Astrocyte (in vitro differentiated cells and primary cell): ENCODE measurements around the gene TBC1D3B. TPM values are rescaled to one million over a fixed set of nuclear protein-coding genes. Genes with fewer than 3 reads are reported as not detected.
"Not testable (repeated sequence)": the region's sequence is repeated elsewhere in the genome, so short reads cannot be mapped to it uniquely, and the experiment has no call there.

ENCODE experiments used
- DNase-seq: peaks from one replicate; pipeline ENCODE4 v3.0.0-alpha.2; 2010; ENCODE audit warnings: low read depth
- FAIRE-seq: peaks from 2 replicates; lab custom pipeline; 2011; peaks lifted over from hg19 to GRCh38; lab: Jason Lieb, UNC
- H2AFZ ChIP-seq: 2 replicates; pipeline ENCODE4 v1.6.0; 2012; ENCODE audit warnings: low read depth, low read length, inconsistent platforms
- H3K27ac ChIP-seq: 2 replicates; pipeline ENCODE4 v1.5.1; 2011; ENCODE audit warnings: low read depth, low read length, inconsistent platforms
- H3K27me3 ChIP-seq: 2 replicates; pipeline ENCODE4 v1.6.0; 2011; ENCODE audit warnings: low read length, inconsistent platforms; ENCODE audit not compliant: insufficient read depth
- H3K36me3 ChIP-seq: 2 replicates; pipeline ENCODE4 v1.5.1; 2011; ENCODE audit warnings: low read length, inconsistent platforms; ENCODE audit not compliant: insufficient read depth
- H3K4me1 ChIP-seq: 2 replicates; pipeline ENCODE4 v1.5.1; 2011; ENCODE audit warnings: low read length, inconsistent platforms; ENCODE audit not compliant: insufficient read depth
- H3K4me2 ChIP-seq: 2 replicates; pipeline ENCODE4 v1.6.0; 2012; ENCODE audit warnings: low read length, inconsistent platforms
- H3K4me3 ChIP-seq: 2 replicates; pipeline ENCODE4 v1.5.1; 2011; ENCODE audit warnings: low read depth, mild to moderate bottlenecking, low read length, inconsistent platforms; ENCODE audit not compliant: insufficient read depth
- H3K79me2 ChIP-seq: 2 replicates; pipeline ENCODE4 v1.6.0; 2012; ENCODE audit warnings: mild to moderate bottlenecking, low read length, inconsistent platforms; ENCODE audit not compliant: insufficient read depth
- H3K9ac ChIP-seq: 2 replicates; pipeline ENCODE4 v1.6.0; 2012; ENCODE audit warnings: mild to moderate bottlenecking, low read length, inconsistent platforms
- H3K9me3 ChIP-seq: 2 replicates; pipeline ENCODE4 v1.5.1; 2012; ENCODE audit warnings: low read depth, mild to moderate bottlenecking, low read length, inconsistent platforms; ENCODE audit not compliant: insufficient read depth
- H4K20me1 ChIP-seq: 2 replicates; pipeline ENCODE4 v1.6.0; 2012; ENCODE audit warnings: low read length, inconsistent platforms; ENCODE audit not compliant: insufficient read depth
- H3K27ac Mint-ChIP-seq: one replicate; pipeline ENCODE4 v1.8.0; 2021; ENCODE audit warnings: mild to moderate bottlenecking, mixed read lengths; ENCODE audit not compliant: unreplicated experiment
- H3K27me3 Mint-ChIP-seq: one replicate; pipeline ENCODE4 v1.8.0; 2021; ENCODE audit warnings: low read depth, mixed read lengths; ENCODE audit not compliant: unreplicated experiment
- H3K36me3 Mint-ChIP-seq: one replicate; pipeline ENCODE4 v1.8.0; 2021; ENCODE audit warnings: low read depth, mixed read lengths; ENCODE audit not compliant: unreplicated experiment
- H3K4me1 Mint-ChIP-seq: one replicate; pipeline ENCODE4 v1.8.0; 2021; ENCODE audit warnings: low read depth, mixed read lengths; ENCODE audit not compliant: unreplicated experiment
- H3K4me3 Mint-ChIP-seq: one replicate; pipeline ENCODE4 v1.8.0; 2021; ENCODE audit warnings: mild to moderate bottlenecking, moderate library complexity, mixed read lengths; ENCODE audit not compliant: unreplicated experiment
- H3K9me3 Mint-ChIP-seq: one replicate; pipeline ENCODE4 v1.8.0; 2021; ENCODE audit warnings: mild to moderate bottlenecking, mixed read lengths; ENCODE audit not compliant: unreplicated experiment
- EZH2 ChIP-seq: IDR thresholded peaks from 2 replicates; pipeline ENCODE4 v1.6.1; 2012; ENCODE audit warnings: mild to moderate bottlenecking, low read length, inconsistent platforms; ENCODE audit not compliant: insufficient read depth
- total RNA-seq: library from RNA; stranded (reverse); gene quantifications from 2 replicates; pipeline ENCODE4 v1.2.1, GENCODE V29; 2021
- TF ChIP-seq, protein P1 (sequence below): IDR thresholded peaks from 2 replicates; pipeline ENCODE4 v1.5.1; 2011; ENCODE audit warnings: low read depth, mild to moderate bottlenecking, inconsistent platforms, low read length, moderate library complexity; ENCODE audit not compliant: insufficient read depth

TBC1D3B gene
- total RNA-seq, 1 donor from 2014 or later, result 9.8 TPM

DNA sequence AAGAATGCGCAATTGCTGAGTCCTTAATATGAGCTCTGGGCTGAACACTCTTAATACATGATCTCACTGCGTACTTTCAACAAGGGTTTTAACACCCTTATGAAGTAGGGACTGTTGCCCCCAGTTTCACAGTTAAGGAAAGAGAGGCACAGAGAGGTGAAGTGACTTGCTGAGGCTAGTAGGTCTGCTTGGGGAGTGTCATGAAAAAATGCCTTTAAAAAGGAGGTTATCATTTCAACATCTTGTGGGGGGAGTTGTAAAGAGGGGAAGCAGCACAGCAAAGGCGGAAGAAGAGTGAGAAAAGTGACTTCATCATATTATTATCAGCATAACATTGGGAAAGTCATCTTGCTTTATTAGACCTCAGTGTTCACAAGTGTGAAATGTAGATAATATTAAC is 36.5 kb upstream of the TBC1D3B start:
- no peak overlapping the region for H2AFZ ChIP-seq
- no peak overlapping the region for H3K27ac ChIP-seq
- Mint-ChIP-seq H3K4me3 (no peak overlapping the region), H3K4me1 (peaks cover 2% of the 10 kb centered on the region), H3K9me3 (peaks cover 3% of the 10 kb centered on the region), H3K36me3 (no peaks in the 10 kb centered on the region), H3K27ac (no peak overlapping the region), H3K27me3 (peaks cover 12% of the 10 kb centered on the region)
- no peaks in the 10 kb centered on the region for H4K20me1 ChIP-seq
- H3K4me3 ChIP-seq, result no peak overlapping the region
- H3K27me3 ChIP-seq, result peaks cover 4% of the 10 kb centered on the region
- DNase-seq, result no peak
- H3K36me3 ChIP-seq, result no peaks in the 10 kb centered on the region
- no peak overlapping the region for H3K4me2 ChIP-seq
- H3K79me2 ChIP-seq, result no peaks in the 10 kb centered on the region
- no peak overlapping the region for H3K9ac ChIP-seq
- TF ChIP-seq EZH2, result no peak
- TF ChIP-seq, protein P1, sequence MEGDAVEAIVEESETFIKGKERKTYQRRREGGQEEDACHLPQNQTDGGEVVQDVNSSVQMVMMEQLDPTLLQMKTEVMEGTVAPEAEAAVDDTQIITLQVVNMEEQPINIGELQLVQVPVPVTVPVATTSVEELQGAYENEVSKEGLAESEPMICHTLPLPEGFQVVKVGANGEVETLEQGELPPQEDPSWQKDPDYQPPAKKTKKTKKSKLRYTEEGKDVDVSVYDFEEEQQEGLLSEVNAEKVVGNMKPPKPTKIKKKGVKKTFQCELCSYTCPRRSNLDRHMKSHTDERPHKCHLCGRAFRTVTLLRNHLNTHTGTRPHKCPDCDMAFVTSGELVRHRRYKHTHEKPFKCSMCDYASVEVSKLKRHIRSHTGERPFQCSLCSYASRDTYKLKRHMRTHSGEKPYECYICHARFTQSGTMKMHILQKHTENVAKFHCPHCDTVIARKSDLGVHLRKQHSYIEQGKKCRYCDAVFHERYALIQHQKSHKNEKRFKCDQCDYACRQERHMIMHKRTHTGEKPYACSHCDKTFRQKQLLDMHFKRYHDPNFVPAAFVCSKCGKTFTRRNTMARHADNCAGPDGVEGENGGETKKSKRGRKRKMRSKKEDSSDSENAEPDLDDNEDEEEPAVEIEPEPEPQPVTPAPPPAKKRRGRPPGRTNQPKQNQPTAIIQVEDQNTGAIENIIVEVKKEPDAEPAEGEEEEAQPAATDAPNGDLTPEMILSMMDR, result no peak
- no peak for FAIRE-seq
- H3K4me1 ChIP-seq, result no peaks in the 10 kb centered on the region
- H3K9me3 ChIP-seq, result no peaks in the 10 kb centered on the region

DNA sequence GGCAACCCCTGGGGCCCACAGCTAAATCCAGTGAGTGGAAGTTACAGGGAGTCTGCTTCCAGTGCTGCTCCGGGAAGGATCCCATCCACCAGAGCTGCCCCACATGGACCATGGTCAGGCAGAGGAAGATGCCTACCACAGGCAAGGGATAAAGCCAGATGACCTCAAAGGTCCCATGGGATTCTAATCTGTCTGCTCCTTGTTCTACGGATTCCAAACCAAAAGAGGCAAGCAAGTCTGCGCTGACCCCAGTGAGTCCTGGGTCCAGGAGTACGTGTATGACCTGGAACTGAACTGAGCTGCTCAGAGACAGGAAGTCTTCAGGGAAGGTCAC is 35.8 kb upstream of the TBC1D3B start:
- Histone ChIP-seq H3K4me1 (no peaks in the 10 kb centered on the region), H3K36me3 (no peaks in the 10 kb centered on the region), H3K27ac (no peak overlapping the region), H3K9ac (no peak overlapping the region), H3K4me3 (no peak overlapping the region), H3K79me2 (no peaks in the 10 kb centered on the region), H4K20me1 (no peaks in the 10 kb centered on the region), H3K9me3 (no peaks in the 10 kb centered on the region), H2AFZ (no peak overlapping the region), H3K27me3 (peaks cover 4% of the 10 kb centered on the region), H3K4me2 (no peak overlapping the region)
- H3K27ac Mint-ChIP-seq, result no peak overlapping the region
- no peaks in the 10 kb centered on the region for H3K9me3 Mint-ChIP-seq
- TF ChIP-seq EZH2, result no peak
- TF ChIP-seq, protein P1, result no peak
- FAIRE-seq (no peak), DNase-seq (no peak)
- no peaks in the 10 kb centered on the region for H3K36me3 Mint-ChIP-seq
- H3K4me1 Mint-ChIP-seq, result peaks cover 2% of the 10 kb centered on the region
- H3K27me3 Mint-ChIP-seq, result peaks cover 14% of the 10 kb centered on the region
- H3K4me3 Mint-ChIP-seq, result no peak overlapping the region

- not testable (repeated sequence) for H3K9ac ChIP-seq, H3K4me3 Mint-ChIP-seq, H3K9me3 ChIP-seq, H3K4me1 Mint-ChIP-seq, H3K4me2 ChIP-seq, H3K27ac ChIP-seq, H3K27ac Mint-ChIP-seq, H3K9me3 Mint-ChIP-seq, H3K27me3 ChIP-seq, H3K79me2 ChIP-seq, FAIRE-seq, H3K36me3 ChIP-seq, H2AFZ ChIP-seq, H3K4me1 ChIP-seq, H4K20me1 ChIP-seq, DNase-seq, H3K4me3 ChIP-seq, H3K36me3 Mint-ChIP-seq
- H3K27me3 Mint-ChIP-seq, result peaks cover 20% of the 10 kb centered on the region
These were observed 35.2 kb upstream of the TBC1D3B start for GRCh38 chr17:36211484-36212271.

DNA sequence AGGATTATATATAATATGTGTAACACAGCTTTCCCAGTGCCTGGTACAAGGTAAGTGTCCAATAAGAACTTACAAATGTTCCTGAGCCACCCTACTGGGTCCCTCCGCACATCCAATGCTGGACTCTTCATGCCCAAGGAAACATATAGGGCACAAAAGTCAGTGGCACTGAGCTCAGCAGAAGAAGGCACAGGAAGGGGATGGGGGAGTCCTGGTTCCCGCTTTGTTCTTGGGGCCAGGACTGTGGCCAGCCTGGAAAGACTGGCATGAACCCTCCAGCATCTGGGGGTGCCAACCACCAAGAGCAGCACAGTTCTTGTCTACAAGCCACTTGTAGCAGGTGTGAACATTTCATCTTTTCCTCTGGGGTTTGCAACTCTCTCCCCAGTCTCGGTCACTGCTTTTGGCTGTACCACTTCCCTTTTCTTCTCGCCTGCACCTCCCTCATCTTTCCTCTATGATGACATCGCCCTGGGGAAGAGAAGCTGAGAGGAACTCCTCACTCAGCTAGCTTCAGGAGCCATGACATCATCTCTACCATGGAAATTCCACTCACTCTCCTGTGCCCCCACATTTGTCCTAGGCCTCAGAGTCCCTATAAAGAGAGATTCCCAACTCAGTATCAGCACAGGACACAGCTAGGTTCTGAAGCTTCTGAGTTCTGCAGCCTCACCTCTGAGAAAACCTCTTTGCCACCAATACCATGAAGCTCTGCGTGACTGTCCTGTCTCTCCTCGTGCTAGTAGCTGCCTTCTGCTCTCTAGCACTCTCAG is 34.2 kb upstream of the TBC1D3B start, which contains the start of gene CCL4L2:
Gene CCL4L2 (plus strand): TSS at position 625 of the 773 bp plus-strand sequence.
- H2AFZ ChIP-seq, H3K4me2 ChIP-seq, H3K36me3 ChIP-seq, H3K27ac Mint-ChIP-seq, H3K9me3 ChIP-seq, FAIRE-seq, H3K4me3 ChIP-seq, H3K36me3 Mint-ChIP-seq, H4K20me1 ChIP-seq, H3K27me3 ChIP-seq, DNase-seq, H3K4me3 Mint-ChIP-seq, H3K4me1 Mint-ChIP-seq, H3K4me1 ChIP-seq, H3K9me3 Mint-ChIP-seq, H3K27ac ChIP-seq, H3K79me2 ChIP-seq, H3K9ac ChIP-seq: not testable (repeated sequence)
- peaks cover 25% of the 10 kb centered on the region for H3K27me3 Mint-ChIP-seq
